DND-41 (cell line): ENCODE measurements around the gene IQCK.
"Not testable (repeated sequence)": the region's sequence is repeated elsewhere in the genome, so short reads cannot be mapped to it uniquely, and the experiment has no call there.

Source experiments
- EZH2 ChIP-seq: IDR thresholded peaks from 3 replicates; pipeline ENCODE4 v1.6.1; 2012; ENCODE audit warnings: borderline replicate concordance, low read depth, mild to moderate bottlenecking, moderate library complexity, low read length, inconsistent platforms; ENCODE audit not compliant: severe bottlenecking
- TF ChIP-seq, protein P1 (sequence below): IDR thresholded peaks from 2 replicates; pipeline ENCODE4 v1.5.1; 2012; ENCODE audit warnings: borderline replicate concordance, low read length, moderate library complexity, mild to moderate bottlenecking; ENCODE audit not compliant: poor library complexity, severe bottlenecking; ENCODE audit errors: extremely low read depth

DNA sequence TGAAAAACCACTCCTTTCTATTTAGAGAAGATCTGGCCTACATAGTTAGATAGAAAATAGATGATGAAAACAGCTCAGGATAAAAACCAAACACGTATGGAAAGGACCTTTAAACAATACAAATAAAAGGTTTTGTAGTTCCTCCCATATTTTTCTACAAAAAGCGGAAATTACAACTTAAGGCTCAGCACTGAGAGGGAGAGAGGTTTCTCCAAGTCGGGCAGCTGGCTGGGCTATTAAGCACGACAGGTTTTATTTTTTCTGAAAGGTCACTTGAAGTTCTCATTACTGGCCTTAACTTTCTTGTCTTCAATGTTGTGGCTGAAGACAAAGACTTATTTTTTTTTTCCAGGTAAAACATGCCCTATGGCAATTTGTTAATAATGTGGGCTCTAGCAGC lies 83.8 kb downstream of the IQCK start:
- TF ChIP-seq, protein P1, sequence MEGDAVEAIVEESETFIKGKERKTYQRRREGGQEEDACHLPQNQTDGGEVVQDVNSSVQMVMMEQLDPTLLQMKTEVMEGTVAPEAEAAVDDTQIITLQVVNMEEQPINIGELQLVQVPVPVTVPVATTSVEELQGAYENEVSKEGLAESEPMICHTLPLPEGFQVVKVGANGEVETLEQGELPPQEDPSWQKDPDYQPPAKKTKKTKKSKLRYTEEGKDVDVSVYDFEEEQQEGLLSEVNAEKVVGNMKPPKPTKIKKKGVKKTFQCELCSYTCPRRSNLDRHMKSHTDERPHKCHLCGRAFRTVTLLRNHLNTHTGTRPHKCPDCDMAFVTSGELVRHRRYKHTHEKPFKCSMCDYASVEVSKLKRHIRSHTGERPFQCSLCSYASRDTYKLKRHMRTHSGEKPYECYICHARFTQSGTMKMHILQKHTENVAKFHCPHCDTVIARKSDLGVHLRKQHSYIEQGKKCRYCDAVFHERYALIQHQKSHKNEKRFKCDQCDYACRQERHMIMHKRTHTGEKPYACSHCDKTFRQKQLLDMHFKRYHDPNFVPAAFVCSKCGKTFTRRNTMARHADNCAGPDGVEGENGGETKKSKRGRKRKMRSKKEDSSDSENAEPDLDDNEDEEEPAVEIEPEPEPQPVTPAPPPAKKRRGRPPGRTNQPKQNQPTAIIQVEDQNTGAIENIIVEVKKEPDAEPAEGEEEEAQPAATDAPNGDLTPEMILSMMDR: not testable (repeated sequence)
- not testable (repeated sequence) for TF ChIP-seq EZH2
